Stomach smooth muscle (tissue), 2 donors: ENCODE results near the gene PREX1.

ENCODE experiments used
- H3K27ac ChIP-seq: one replicate; pipeline ENCODE4 v1.7.0; 2013; ENCODE audit warnings: mild to moderate bottlenecking, low read length, inconsistent platforms
- H3K27me3 ChIP-seq, 2 donors: one replicate each; pipeline ENCODE4 v1.7.0; 2013; ENCODE audit warnings: low read length in 2 of 2; ENCODE audit not compliant: insufficient read depth in 2 of 2, control insufficient read depth in 1 of 2
- H3K36me3 ChIP-seq, 2 donors: one replicate each; pipeline ENCODE4 v1.7.0; 2013; ENCODE audit warnings: low read length in 2 of 2; ENCODE audit not compliant: control insufficient read depth in 2 of 2, insufficient read depth in 2 of 2
- H3K4me1 ChIP-seq: one replicate; pipeline ENCODE4 v1.7.0; 2013; ENCODE audit warnings: low read length; ENCODE audit not compliant: control insufficient read depth, insufficient read depth
- H3K4me3 ChIP-seq, 2 donors: one replicate each; pipeline ENCODE4 v1.7.0; 2013; ENCODE audit warnings: low read length in 2 of 2
- H3K9ac ChIP-seq, 2 donors: one replicate each; pipeline ENCODE4 v1.7.0; 2013; ENCODE audit warnings: low read length in 2 of 2, mild to moderate bottlenecking in 1 of 2
- H3K9me3 ChIP-seq, 2 donors: one replicate each; pipeline ENCODE4 v1.7.0; 2013; ENCODE audit warnings: low read length in 2 of 2; ENCODE audit not compliant: control insufficient read depth in 2 of 2
- donor health status: healthy.
- donor health status: Pancreatic carcinoma.

Gene PREX1

GRCh38 chr20:48695738-48696137 lies 132.1 kb downstream of the PREX1 start:
- Histone ChIP-seq H3K9ac (no peak overlapping the region), H3K27ac (no peak overlapping the region), H3K9me3 (no peaks in the 10 kb centered on the region), H3K4me3 (no peak overlapping the region), H3K36me3 (no peaks in the 10 kb centered on the region), H3K27me3 (no peaks in the 10 kb centered on the region), H3K4me1 (peaks cover 5% of the 10 kb centered on the region)

- Histone ChIP-seq H3K36me3 (no peaks in the 10 kb centered on the region), H3K9ac (no peak overlapping the region), H3K9me3 (no peaks in the 10 kb centered on the region), H3K27ac (no peak overlapping the region), H3K4me1 (peaks cover 5% of the 10 kb centered on the region), H3K27me3 (peaks cover 0 to 2% of the 10 kb centered on the region in 2 donors), H3K4me3 (no peak overlapping the region)
These were observed 132.5 kb downstream of the PREX1 start for GRCh38 chr20:48695255-48695654.

GRCh38 chr20:48694381-48694865 lies 133.4 kb downstream of the PREX1 start:
- Histone ChIP-seq H3K9ac (no peak overlapping the region), H3K36me3 (no peaks in the 10 kb centered on the region), H3K4me3 (no peak overlapping the region), H3K27ac (no peak overlapping the region), H3K27me3 (peaks cover 0 to 4% of the 10 kb centered on the region in 2 donors), H3K4me1 (peaks cover 5% of the 10 kb centered on the region), H3K9me3 (no peaks in the 10 kb centered on the region)

GRCh38 chr20:48691523-48691922 lies 136.3 kb downstream of the PREX1 start:
- Histone ChIP-seq H3K9ac (no peak overlapping the region), H3K27ac (no peak overlapping the region), H3K4me1 (peaks cover 2% of the 10 kb centered on the region), H3K27me3 (peaks cover 4% of the 10 kb centered on the region in 2 donors), H3K4me3 (no peak overlapping the region), H3K9me3 (no peaks in the 10 kb centered on the region), H3K36me3 (no peaks in the 10 kb centered on the region)

GRCh38 chr20:48690888-48691287 lies 136.9 kb downstream of the PREX1 start:
- Histone ChIP-seq H3K9ac (no peak overlapping the region), H3K9me3 (no peaks in the 10 kb centered on the region), H3K27ac (no peak overlapping the region), H3K4me3 (no peak overlapping the region), H3K36me3 (no peaks in the 10 kb centered on the region), H3K27me3 (peaks cover 4% of the 10 kb centered on the region in 2 donors), H3K4me1 (peaks cover 9% of the 10 kb centered on the region)

DNA sequence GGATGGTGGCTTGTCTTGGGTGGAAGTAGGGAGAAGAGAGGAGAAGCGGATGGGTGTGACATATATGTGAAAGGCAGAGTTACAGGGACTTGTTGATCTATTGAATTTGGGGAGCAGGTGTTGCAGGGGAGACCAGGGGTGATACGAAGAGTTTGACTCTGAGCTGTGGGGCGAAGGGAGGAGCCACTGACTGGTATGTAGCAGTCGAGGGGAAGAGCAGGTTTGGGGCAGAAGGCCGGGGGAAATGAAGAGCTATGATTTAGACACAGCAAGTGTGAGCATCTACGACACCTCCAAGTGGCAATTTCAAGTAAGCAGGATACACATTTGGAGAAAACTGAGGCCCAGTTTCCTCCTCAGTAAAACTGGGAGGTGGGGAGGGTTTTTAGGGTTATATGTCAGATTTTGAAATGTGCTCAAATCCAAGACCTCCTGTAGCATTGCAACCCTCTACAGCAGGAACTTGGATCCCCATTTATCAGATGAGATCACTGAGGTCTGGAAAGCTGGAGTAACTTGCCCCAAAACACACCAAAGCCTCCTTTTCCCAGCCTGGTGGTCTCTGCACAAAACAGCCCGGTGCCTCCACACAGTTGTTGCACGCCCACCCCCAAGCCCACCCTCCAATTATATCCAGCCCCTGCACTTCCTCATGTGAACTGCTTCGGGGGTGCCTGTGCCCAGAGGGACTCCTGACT lies 137.8 kb downstream of the PREX1 start:
- H3K4me3 ChIP-seq: no peak overlapping the region
- H3K36me3 ChIP-seq: no peaks in the 10 kb centered on the region
- H3K4me1 ChIP-seq: peaks cover 10% of the 10 kb centered on the region
- H3K27me3 ChIP-seq: peaks cover 4% of the 10 kb centered on the region in 2 donors
- no peak overlapping the region for H3K9ac ChIP-seq
- H3K9me3 ChIP-seq: no peaks in the 10 kb centered on the region
- no peak overlapping the region for H3K27ac ChIP-seq

DNA sequence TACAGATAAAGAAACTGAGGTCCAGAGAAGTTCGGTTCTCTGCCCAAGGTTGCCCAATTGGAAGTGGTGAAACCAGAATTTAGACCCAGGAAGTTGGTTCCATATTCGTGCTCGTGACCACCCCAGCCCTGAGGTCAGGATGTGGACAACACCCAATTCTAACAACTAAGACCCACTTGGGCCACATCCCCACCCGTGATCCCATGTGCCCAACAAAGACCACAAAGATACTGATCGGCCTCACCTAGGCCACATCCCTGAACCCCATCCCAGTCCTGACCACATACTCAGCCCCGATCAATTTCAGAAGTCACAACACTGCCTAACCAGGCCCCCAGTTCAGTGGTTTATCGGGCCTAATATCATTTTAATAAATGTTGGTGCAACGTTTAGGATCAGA lies 138.4 kb downstream of the PREX1 start:
- Histone ChIP-seq H3K27me3 (peaks cover 4% of the 10 kb centered on the region in 2 donors), H3K9ac (no peak overlapping the region), H3K9me3 (no peaks in the 10 kb centered on the region), H3K4me1 (peaks cover 14% of the 10 kb centered on the region), H3K36me3 (no peaks in the 10 kb centered on the region), H3K27ac (no peak overlapping the region), H3K4me3 (no peak overlapping the region)

DNA sequence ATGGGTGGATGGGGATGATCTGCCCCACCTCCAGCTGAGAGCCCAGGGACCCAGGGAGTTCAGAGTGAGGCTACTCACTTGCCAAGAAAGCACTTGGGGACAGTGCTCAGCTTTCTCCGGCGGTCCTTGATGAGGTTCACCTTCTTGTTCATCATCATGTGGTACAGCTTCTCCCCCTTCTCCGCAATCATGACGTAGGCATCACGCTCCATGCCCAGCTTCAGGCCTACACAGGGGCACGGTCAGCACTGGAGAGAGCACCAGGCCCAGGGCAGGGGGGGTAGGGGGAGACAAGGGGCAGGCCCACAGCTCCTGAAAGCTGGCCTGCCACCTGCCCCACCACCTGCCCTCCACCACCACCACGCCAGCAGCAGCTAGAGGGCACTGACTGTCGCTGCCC lies 139.2 kb downstream of the PREX1 start:
- Histone ChIP-seq H3K36me3 (no peaks in the 10 kb centered on the region), H3K27ac (no peak overlapping the region), H3K9me3 (no peaks in the 10 kb centered on the region), H3K9ac (no peak overlapping the region), H3K4me1 (peaks cover 18% of the 10 kb centered on the region), H3K27me3 (peaks cover 4% of the 10 kb centered on the region in 2 donors), H3K4me3 (no peak overlapping the region)

DNA sequence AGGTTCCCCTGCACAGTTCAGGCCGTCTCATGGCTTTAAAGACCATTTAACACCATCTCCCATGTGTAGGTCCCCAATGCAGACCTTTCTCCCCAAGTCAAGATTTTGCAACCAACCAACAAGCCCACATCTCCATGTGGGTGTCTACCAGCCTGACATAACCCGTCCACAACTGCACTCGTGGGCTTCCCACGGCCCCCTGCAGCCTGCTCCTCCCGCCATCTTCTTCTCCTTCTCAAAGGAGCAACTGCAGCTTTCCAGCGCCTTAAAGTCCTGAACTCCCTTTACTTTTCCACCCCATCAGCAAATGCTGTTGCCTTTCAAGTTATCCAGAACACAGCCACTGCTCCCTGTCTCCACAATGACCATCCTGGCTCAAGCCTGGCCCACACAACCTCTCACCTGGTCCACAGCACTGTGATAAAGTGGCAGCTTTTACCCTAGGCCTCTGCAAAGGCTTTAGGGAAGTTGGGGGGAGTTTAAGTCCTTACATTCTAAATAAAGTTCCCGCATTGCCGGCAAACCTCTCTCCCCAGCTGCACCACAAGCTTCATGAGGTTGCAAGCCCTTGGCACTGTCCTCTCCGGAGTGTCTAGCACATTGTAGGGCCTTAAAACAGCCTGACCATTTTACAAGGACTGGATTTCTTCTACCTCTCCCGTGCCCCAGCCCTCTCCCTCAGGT lies 140.5 kb downstream of the PREX1 start:
- Histone ChIP-seq H3K27me3 (peaks cover 4% of the 10 kb centered on the region in 2 donors), H3K36me3 (no peaks in the 10 kb centered on the region), H3K27ac (no peak overlapping the region), H3K9me3 (no peaks in the 10 kb centered on the region), H3K4me3 (no peak overlapping the region), H3K9ac (no peak overlapping the region), H3K4me1 (peaks cover 30% of the 10 kb centered on the region)

GRCh38 chr20:48686238-48687116 lies 141.3 kb downstream of the PREX1 start:
- no peak overlapping the region for H3K9ac ChIP-seq
- no peak overlapping the region for H3K27ac ChIP-seq
- H3K9me3 ChIP-seq: no peaks in the 10 kb centered on the region
- H3K27me3 ChIP-seq: peaks cover 4% of the 10 kb centered on the region in 2 donors
- H3K36me3 ChIP-seq: no peaks in the 10 kb centered on the region
- no peak overlapping the region for H3K4me3 ChIP-seq
- peaks cover 36% of the 10 kb centered on the region for H3K4me1 ChIP-seq
